ENCODE measurements around the gene SEMA5B. TPM values are rescaled to one million over a fixed set of nuclear protein-coding genes. Genes with fewer than 3 reads are reported as not detected.

SEMA5B gene
- polyA plus RNA-seq, 1 of the 3 experiments (the other 2 are of a cell fraction) = 0.43 TPM

DNA sequence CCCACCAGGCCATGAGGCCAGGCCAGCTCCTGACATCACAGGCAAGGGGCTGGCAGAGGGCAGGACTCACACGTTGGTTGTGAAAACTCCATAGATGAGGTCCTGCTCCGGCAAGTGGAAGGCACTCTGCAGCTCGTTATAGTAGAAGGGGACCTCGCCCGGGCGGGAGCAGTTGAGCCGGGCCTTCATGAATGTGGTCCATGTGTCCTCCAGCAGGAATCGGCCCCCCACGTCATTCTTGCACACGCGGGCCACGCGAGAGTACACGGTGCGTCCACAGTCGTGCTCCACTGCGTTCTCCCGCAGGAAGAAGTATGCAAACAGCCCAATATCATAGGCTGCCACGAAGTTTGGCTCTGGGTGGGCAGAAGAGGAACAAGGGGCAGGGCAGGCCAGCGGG, 101.2 kb downstream of the SEMA5B start:
- H3K27ac ChIP-seq (ENCODE audit: low read depth in 2 of 2, low read length in 1 of 2) = no peak overlapping the region
- no peak overlapping the region for H2AFZ ChIP-seq (ENCODE audit: low read depth)
- H3K9ac ChIP-seq = no peak overlapping the region
- DNase-seq = no peak
- no peaks in the 10 kb centered on the region; the same call in 1 of the 2 replicates for H3K27me3 ChIP-seq (ENCODE audit: insufficient read depth)
- no peaks in the 10 kb centered on the region for H4K20me1 ChIP-seq (ENCODE audit: insufficient read depth)
- no peaks in the 10 kb centered on the region for H3K9me3 ChIP-seq
- no peak overlapping the region for H3K4me3 ChIP-seq (ENCODE audit: low read depth in 2 of 2, low read length in 1 of 2)
- CTCF ChIA-PET = interaction anchor here (1.1 kb wide), 1 partner anchor 101 kb away, joined by 3 read pairs; the partner anchor contains the start of gene SEMA5B
- no peaks in the 10 kb centered on the region for H3K79me2 ChIP-seq (ENCODE audit: insufficient read depth)
- no peaks in the 10 kb centered on the region for H3K36me3 ChIP-seq (replicated peaks in 1 of 2; ENCODE audit: control insufficient read depth in 1 of 2, insufficient read depth in 2 of 2, low read length in 1 of 2)
- POLR2A ChIA-PET = no interaction called here
- no peaks in the 10 kb centered on the region for H3F3A ChIP-seq (replicated peaks; ENCODE audit: insufficient read depth)
- no peak overlapping the region for H3K4me2 ChIP-seq
- WGBS (ENCODE audit: low lambda C conversion rate) = 82% methylated on average over 19 of the region's 20 CpGs
- no peak for TF ChIP-seq REST (IDR thresholded peaks at IDR 0.05; ENCODE audit: low read depth, low read length)
- no peak for TF ChIP-seq EZH2phosphoT487 (IDR thresholded peaks at IDR 0.05; ENCODE audit: borderline replicate concordance, low read depth)
- TF ChIP-seq USF2 (IDR thresholded peaks at IDR 0.05; ENCODE audit: borderline replicate concordance, low read depth, low read length) = no peak
- no peak for TF ChIP-seq YY1 (IDR thresholded peaks at IDR 0.05; ENCODE audit: low read depth)
- TF ChIP-seq MAX (IDR thresholded peaks at IDR 0.05; ENCODE audit: low read depth) = no peak
- TF ChIP-seq NFIC (IDR thresholded peaks at IDR 0.05; ENCODE audit: borderline replicate concordance) = no peak
- no peak for TF ChIP-seq USF1 (IDR thresholded peaks at IDR 0.05; ENCODE audit: borderline replicate concordance, low read depth)
- no peak for TF ChIP-seq ZBTB33 (IDR thresholded peaks at IDR 0.05; ENCODE audit: borderline replicate concordance, low read depth)
- no peak for TF ChIP-seq FOXJ3 (CRISPR knock-in tag; IDR thresholded peaks at IDR 0.05)
- TF ChIP-seq RAD21 (IDR thresholded peaks at IDR 0.05; ENCODE audit: low read length) = no peak
- TF ChIP-seq NRF1 (IDR thresholded peaks at IDR 0.05; ENCODE audit: low read depth, low read length) = no peak
- TF ChIP-seq CHD2 (IDR thresholded peaks at IDR 0.05; ENCODE audit: low read length, partially characterized antibody) = no peak
- TF ChIP-seq POLR2AphosphoS5 (IDR thresholded peaks at IDR 0.05; ENCODE audit: low read depth, low read length) = no peak
- TF ChIP-seq GATA2 (CRISPR knock-in tag; IDR thresholded peaks at IDR 0.05) = no peak
- TF ChIP-seq, protein P1, sequence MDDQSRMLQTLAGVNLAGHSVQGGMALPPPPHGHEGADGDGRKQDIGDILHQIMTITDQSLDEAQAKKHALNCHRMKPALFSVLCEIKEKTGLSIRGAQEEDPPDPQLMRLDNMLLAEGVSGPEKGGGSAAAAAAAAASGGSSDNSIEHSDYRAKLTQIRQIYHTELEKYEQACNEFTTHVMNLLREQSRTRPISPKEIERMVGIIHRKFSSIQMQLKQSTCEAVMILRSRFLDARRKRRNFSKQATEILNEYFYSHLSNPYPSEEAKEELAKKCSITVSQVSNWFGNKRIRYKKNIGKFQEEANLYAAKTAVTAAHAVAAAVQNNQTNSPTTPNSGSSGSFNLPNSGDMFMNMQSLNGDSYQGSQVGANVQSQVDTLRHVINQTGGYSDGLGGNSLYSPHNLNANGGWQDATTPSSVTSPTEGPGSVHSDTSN (IDR thresholded peaks at IDR 0.05) = no peak
- no peak for TF ChIP-seq TAF1 (IDR thresholded peaks at IDR 0.05; ENCODE audit: borderline replicate concordance, low read depth, low read length)
- TF ChIP-seq JUND (IDR thresholded peaks at IDR 0.05) = no peak
- TF ChIP-seq, protein P2, sequence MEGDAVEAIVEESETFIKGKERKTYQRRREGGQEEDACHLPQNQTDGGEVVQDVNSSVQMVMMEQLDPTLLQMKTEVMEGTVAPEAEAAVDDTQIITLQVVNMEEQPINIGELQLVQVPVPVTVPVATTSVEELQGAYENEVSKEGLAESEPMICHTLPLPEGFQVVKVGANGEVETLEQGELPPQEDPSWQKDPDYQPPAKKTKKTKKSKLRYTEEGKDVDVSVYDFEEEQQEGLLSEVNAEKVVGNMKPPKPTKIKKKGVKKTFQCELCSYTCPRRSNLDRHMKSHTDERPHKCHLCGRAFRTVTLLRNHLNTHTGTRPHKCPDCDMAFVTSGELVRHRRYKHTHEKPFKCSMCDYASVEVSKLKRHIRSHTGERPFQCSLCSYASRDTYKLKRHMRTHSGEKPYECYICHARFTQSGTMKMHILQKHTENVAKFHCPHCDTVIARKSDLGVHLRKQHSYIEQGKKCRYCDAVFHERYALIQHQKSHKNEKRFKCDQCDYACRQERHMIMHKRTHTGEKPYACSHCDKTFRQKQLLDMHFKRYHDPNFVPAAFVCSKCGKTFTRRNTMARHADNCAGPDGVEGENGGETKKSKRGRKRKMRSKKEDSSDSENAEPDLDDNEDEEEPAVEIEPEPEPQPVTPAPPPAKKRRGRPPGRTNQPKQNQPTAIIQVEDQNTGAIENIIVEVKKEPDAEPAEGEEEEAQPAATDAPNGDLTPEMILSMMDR (IDR thresholded peaks at IDR 0.05) = no peak
- TF ChIP-seq TEAD4 (IDR thresholded peaks at IDR 0.05; ENCODE audit: borderline replicate concordance, insufficient read depth) = no peak
- TF ChIP-seq SIN3A (IDR thresholded peaks at IDR 0.05; ENCODE audit: borderline replicate concordance, low read depth, low read length) = no peak
- peaks cover 0 to 23% of the 10 kb centered on the region in 2 experiments; a peak in 1 of 4 replicates for H3K4me1 ChIP-seq (ENCODE audit: control insufficient read depth in 1 of 2, insufficient read depth in 2 of 2, low read depth in 1 of 2, low read length in 1 of 2)
- H3K9me2 ChIP-seq = no peaks in the 10 kb centered on the region
